Urothelium cell line (cell line): ENCODE results near the gene HERC3.

ENCODE experiments used
- DNase-seq: peaks from one replicate; pipeline ENCODE4 v3.0.0; 2011; ENCODE audit warnings: low spot score, mixed read lengths
- FAIRE-seq: peaks from 2 replicates; lab custom pipeline; 2011; peaks lifted over from hg19 to GRCh38; lab: Jason Lieb, UNC

Gene HERC3

GRCh38 chr4:88659055-88659889 lies 67.0 kb downstream of the HERC3 start:
- DNase-seq (peak; percentile 50), FAIRE-seq (no peak)

DNA sequence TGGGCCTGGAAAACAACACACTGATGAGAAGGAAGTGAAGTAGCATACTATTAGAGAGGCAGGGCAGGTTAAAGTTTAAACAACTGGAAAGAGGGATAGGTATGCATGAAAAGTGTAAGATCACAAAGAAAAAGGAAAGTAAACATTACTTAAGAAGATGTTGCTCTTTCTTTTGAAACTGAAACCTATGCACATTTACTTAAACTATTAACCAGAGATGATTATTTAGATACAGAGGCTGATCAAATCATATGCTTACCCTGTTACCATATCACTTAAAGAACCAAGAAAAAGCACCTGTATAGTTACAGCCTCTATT lies 67.6 kb downstream of the HERC3 start:
- FAIRE-seq, result no peak
- no peak for DNase-seq

GRCh38 chr4:88660446-88661294 lies 68.4 kb downstream of the HERC3 start:
- no peak for FAIRE-seq
- DNase-seq, result no peak

DNA sequence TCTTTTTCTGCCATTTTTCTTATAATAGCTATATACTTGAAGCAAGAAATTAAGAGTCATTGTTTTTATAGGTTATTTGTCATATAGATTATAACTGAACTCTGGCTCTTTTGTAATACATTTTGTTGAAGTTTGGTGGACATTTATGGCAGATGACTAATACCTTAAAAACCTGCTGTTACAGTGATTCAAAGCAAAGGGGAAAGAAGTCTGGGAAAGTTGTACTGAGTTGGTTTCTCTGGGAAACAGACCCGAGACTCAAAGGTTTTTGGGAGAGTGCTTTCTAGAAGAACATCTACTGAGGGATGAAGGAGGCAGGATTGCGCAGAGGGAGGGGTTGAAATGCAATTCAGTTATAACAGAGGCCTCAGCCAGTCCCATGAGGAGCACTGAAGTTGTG lies 69.5 kb downstream of the HERC3 start:
- FAIRE-seq (no peak), DNase-seq (no peak)

GRCh38 chr4:88672987-88673386 lies 80.7 kb downstream of the HERC3 start:
- FAIRE-seq (no peak), DNase-seq (peak; percentile 19)

DNA sequence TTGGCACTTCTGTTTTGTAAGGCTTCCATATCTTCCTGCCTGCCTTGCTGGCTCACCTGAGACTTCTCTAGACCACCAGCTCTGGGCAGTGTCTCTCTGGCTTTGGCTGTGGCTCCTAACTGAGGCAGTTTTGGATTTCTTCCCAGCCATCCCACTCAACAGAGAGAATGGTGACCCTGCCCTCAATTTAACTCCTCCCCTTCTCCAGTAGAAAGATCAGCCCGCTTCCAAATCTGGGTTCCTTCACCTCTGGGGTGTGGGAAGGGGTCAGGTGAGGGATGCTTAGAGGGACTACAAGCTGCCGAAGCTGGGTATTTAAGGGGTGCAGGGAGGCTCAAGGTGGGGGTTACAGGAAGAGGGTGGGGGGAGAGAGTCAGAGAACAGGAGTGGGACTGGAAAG lies 81.6 kb downstream of the HERC3 start:
- FAIRE-seq, result no peak
- no peak for DNase-seq

DNA sequence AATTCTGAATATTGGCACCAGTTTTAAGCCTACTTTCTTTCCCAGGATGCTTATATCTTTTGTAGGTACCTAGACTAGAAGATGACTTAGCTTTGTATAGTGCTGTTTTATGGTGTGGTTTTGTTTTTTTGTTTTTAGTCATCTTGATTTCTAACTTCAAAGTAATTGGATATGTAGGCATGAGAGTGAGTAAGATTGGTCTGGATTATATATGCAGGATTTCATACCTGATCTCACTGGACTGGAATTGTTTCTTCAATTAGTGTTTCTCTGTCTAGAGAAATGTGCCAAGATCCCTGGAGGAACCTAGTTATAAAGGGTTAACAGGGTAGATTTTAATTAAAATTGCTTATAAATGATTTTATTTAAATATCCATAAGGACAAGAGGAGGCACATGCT lies 82.3 kb downstream of the HERC3 start:
- no peak for DNase-seq
- no peak for FAIRE-seq

DNA sequence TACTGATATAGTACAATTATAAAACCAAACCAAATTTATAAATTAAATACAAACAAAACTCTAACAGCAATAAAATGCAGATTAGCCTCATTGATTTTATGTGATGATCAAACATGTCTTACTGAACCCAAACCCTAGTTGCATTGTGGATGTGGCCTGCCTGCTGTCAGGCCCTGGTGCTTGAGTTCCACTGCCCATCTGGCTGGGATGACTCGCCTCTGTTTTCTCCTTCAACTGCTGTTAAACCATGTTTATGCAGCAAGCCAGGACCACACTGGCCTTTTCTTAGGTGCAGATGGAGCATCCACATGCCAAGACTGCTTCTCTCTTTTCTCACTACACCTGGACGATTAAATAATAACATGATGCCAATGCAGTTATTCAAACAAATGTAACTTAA lies 82.7 kb downstream of the HERC3 start:
- no peak for FAIRE-seq
- no peak for DNase-seq

- FAIRE-seq (no peak), DNase-seq (no peak)
Measured at GRCh38 chr4:88675543-88675942, 83.3 kb downstream of the HERC3 start.

DNA sequence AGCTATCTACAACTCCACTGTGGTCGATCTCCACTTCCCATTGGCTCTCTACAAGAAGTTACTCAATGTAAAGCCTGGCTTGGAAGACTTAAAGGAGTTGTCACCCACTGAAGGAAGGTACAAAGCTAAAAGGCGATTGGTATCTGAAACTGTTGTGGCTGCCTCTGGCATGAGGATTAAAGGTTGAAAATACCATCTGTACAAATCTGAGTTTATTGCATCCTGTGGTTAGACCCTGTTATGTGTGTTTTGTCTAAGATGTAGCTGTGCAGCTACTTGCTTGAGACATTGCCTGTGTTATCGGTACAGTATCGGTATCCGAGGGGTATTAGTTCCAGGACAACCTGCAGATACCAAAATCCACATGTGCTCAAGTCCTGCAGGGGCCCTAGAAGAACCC lies 88.9 kb downstream of the HERC3 start:
- DNase-seq (no peak), FAIRE-seq (no peak)

DNA sequence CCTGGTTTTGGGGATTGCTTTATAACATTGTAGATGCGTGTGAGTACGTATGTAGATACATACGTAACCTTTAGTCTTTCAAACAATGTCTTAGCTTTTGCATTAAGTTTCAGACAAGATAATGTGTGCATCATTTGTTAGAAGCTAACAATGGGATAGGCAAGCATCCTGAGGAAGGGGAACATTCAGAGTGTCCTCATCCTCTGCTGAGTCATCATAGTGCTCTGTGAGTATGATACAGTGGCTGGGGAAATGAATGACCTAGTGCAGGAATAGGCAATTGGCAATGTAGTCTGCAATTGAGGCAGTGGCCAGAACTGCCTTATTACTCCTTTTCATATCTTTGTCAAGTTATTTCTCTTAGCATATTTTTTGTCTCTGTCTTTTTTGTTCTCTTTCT lies 98.1 kb downstream of the HERC3 start:
- no peak for FAIRE-seq
- DNase-seq, result no peak

DNA sequence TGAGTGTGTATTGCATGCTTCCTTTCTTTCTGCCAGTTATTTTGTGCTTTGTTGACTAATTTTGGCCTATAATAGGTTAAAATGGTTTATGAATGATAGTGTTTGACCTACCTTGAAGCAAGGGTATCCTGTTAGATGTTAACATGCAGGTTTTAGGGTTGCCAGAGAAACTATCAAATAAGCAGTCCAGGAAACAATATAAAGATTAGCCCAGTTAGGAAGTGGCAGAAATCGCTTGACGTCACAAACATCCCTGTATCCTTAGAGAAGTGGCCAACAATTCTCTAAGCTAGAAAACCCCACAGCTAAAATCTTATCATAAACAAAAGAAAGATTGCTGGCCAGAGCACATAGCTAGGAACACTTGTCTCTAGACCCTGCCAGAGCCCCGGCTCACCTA lies 101.5 kb downstream of the HERC3 start:
- no peak for DNase-seq
- no peak for FAIRE-seq

DNA sequence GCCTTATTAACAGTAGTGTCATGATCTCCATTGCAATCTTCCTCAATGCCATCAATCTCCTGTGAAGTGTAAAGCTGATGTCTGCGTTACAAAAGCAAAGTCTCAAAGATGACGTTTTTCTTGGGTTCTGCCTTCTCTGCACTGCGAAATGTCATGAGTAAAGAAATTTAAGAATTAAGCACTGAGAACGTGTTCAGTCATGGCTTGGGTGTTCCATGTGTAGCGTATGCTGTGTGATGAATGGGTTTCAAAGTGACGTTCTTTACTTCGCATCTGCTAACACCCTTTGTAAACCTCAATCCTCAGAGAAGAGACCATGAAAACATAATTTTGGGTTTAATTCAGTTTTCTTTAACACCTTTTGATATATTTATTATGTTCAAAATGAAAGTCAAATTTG lies 104.3 kb downstream of the HERC3 start:
- no peak for DNase-seq
- no peak for FAIRE-seq

DNA sequence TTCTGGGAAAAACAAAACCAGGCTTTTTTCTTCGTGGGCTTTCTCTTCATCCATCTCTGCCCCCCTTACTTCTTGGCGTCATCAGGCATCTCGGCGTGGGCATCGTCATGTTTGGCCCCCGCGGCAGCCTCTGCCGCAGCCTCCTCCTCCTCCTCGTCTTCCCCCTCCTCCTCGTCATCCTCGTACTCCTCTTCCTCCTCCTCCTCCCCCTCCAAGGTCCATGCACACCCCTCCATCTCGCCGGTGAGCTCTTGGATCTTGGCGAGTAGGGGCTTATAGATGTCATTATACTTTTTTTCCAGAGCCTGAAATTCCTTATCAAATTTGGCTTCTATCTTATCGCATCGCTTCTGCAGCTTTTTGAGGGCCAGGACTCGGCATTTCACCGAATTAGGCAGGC lies 104.9 kb downstream of the HERC3 start:
- no peak for FAIRE-seq

DNA sequence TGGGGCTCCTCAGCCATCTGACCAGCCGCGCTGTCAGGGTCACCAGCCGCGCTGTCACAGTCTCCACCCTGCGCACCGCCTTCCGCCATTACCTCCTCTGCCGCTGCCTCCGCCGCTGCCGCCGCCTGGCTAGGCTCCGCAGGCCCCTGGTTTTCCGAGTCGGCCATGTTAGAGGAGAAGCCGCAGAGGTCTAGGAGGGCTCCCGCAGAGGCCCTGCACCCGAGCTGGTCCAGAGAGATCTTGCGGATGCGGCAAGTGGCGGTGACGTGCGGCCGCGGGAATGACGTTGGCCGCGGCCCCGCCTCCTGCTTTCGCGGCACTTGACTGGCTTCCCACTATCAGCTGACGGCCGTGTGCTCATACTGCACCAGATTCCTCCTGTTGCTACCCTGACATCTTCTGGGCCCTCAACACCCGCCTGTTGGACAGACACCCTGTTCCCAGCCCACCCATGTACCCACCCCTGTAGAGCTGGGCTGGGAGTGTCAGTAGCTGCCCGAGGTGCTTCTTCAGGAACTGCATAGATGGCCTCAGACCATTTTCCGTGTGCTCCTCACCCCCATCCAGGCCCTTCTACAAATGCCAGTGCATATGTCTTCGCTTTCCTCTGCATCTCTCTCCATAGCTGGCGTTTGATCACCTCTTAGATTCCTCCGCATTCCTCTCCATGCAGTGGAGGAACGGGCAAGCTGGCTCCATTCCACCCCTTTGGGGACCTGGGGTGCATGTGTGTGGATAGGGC lies 105.5 kb downstream of the HERC3 start, which contains the start of gene NAP1L5:
Gene NAP1L5 (minus strand): TSS at position 242 of the 742 bp plus-strand sequence. CDS start 75 bp downstream, at position 167.
- FAIRE-seq (no peak), DNase-seq (no peak)

More for the DNA sequence above, 104.9 kb downstream of the HERC3 start:
- DNase-seq, result peak; percentile 21

DNA sequence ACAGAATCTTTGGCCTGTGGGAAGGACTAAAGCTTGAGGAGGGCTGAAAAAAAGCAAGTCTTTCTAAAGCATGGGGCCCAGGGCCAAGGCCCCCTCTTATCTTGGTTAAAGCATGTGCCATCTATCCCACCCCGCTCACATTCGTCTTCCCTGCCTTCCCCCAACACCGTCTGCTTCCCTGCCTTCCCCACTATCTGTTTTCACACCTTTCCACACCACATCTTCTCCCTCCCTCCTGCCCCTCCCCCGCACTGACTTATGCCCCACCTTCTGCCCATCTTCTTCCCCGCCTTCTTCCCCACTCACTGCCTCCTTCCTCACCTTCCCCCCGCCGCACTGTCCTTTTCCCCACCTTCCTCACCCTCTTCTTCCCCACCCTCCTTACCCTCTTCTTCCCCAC lies 106.2 kb downstream of the HERC3 start:
- no peak for DNase-seq
- FAIRE-seq, result no peak

- no peak for DNase-seq
- FAIRE-seq, result no peak
Measured at GRCh38 chr4:88702782-88703181, 110.5 kb downstream of the HERC3 start.

DNA sequence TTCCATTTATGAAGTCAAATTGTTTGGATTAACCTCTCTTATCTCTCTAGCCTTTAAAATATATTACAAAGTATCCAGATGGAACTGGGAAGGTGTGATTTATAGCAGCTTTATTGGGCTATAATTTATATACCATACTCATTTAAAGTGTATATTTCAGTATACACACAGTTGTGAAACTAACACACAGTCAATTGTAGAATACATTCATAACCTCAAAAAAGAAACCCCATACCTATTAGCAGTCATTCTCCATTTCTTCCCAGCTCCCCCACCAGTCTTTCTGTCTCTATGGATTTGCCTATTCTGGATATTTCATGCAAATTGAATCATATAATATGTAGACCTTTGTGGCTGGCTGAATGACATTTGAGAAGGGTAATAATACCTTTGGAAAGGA lies 112.9 kb downstream of the HERC3 start:
- DNase-seq (no peak), FAIRE-seq (no peak)

DNA sequence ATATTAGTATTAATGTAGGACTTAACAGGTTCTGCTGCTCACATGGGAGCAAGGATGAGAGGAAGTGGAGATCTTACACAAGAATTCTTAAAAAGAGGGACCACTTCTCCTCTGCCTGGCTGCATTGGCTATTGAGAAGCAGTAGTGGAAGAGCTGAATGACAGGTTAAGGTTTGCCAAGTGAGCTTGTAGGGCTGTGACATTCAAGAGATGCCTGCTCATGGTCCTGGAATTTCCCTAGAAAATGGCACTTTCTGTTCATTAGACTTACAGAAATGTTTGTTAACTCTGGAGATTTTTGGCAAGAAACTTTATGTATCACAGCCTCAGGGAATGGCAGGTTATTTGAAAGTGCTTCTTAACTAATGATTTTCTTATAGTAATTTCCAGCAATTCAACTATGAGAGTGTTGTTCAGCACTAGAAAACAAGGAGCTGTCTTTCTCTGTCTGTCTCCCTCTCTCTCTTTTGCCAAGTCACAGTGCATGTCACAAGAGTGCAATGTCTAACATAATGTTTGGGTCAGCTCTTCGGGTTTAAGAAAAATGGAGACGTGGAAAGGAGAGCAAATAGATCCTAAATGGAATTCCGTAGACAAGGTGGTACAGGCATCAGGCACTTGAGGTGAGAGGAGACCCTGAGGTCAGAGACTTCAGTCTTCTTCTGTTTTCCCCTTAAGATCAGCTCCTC lies 113.7 kb downstream of the HERC3 start:
- no peak for FAIRE-seq
- DNase-seq, result no peak

- FAIRE-seq (no peak), DNase-seq (peak; percentile 21)
Measured at GRCh38 chr4:88706574-88706973, 114.3 kb downstream of the HERC3 start.

DNA sequence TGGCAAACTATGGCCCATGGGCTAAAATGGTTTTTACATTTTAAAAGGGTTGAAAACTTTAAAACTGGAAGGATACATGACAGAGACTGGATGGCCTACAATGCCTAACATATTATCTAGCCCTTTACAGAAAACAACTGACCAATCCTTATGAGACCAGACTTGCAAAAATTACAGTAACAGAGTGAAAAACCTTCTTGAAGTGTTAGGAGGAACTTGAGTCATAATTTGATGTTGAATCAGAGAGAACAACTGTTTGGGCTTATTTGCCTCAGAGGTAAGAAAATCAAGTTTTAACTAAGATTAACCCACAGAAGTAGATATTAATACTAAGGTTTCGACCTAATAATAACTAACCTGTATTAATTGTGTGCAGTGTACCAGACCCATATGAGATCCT lies 117.7 kb downstream of the HERC3 start:
- DNase-seq, result no peak
- no peak for FAIRE-seq
